ENCODE data around the gene SCYL1. TPM values are rescaled to one million over a fixed set of nuclear protein-coding genes. Genes with fewer than 3 reads are reported as not detected.

Gene SCYL1
- total RNA-seq, 1 experiment from 2014 or later, result 70.9 TPM

DNA sequence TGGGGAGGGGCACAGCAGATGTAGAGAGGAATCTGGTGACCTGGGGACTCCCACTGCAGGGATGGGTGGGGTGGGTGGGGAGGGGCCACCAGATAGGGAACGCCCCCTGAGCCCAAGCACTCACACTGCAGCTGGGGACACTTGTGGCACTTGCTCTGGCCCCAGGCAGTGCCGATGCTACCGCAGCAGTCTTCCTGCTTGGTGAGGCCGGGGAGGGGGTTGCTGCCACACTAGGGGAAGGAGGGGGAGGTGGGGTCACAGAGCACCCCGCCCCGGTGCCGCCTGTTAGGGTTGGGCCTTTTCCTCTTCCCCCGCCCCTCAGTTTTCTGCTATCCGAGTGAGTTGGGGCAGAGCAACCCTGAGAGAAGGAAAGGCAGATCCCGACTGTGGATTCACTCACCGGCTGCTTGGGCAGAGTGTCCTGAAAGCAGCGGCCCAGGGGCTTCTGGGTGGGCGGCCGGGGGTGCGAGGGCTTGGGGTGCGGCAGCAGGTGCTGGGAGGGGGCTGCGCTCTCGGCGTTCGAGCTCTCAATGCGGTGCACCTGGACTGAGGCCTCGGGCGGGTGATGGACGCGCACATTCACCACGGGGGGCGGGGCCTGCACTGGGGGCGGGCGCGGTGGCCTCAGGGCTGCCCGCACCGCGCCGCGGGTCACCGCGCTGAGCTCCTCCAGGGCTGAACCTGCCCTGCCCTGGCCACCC is 28.6 kb downstream of the SCYL1 start:
- Mint-ChIP-seq H3K4me3 (ENCODE audit: unreplicated experiment) (no peak overlapping the region), H3K27me3 (ENCODE audit: insufficient read depth, unreplicated experiment) (no peaks in the 10 kb centered on the region), H3K9me3 (ENCODE audit: unreplicated experiment) (no peaks in the 10 kb centered on the region), H3K4me1 (ENCODE audit: insufficient read depth, unreplicated experiment) (peaks cover 28% of the 10 kb centered on the region), H3K36me3 (ENCODE audit: insufficient read depth, unreplicated experiment) (no peaks in the 10 kb centered on the region), H3K27ac (ENCODE audit: low read depth, unreplicated experiment) (no peak overlapping the region)
- TF ChIP-seq, protein P1, sequence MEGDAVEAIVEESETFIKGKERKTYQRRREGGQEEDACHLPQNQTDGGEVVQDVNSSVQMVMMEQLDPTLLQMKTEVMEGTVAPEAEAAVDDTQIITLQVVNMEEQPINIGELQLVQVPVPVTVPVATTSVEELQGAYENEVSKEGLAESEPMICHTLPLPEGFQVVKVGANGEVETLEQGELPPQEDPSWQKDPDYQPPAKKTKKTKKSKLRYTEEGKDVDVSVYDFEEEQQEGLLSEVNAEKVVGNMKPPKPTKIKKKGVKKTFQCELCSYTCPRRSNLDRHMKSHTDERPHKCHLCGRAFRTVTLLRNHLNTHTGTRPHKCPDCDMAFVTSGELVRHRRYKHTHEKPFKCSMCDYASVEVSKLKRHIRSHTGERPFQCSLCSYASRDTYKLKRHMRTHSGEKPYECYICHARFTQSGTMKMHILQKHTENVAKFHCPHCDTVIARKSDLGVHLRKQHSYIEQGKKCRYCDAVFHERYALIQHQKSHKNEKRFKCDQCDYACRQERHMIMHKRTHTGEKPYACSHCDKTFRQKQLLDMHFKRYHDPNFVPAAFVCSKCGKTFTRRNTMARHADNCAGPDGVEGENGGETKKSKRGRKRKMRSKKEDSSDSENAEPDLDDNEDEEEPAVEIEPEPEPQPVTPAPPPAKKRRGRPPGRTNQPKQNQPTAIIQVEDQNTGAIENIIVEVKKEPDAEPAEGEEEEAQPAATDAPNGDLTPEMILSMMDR (IDR thresholded peaks at IDR 0.05; ENCODE audit: unreplicated experiment), result no peak
- intact Hi-C loops (cut with micrococcal nuclease), result no loop called here
- ChIA-PET CTCF (interaction anchor here (0.6 to 3.4 kb wide), 2 partner anchors 12 to 110 kb away, joined by 3 to 18 read pairs; no protein-coding TSS in a partner anchor), POLR2A (no interaction called here)
- BruUV-seq (replicated peaks), result no TSS peak
- no peak for DNase-seq (ENCODE audit: unreplicated experiment)

- ChIA-PET POLR2A (interaction anchor here (1.2 kb wide), 1 partner anchor 9 kb away, joined by 4 read pairs; no protein-coding TSS in a partner anchor), CTCF (interaction anchor here (1.5 kb wide), 1 partner anchor 13 kb away, joined by 7 read pairs; no protein-coding TSS in a partner anchor)
- Mint-ChIP-seq H3K27ac (ENCODE audit: low read depth, unreplicated experiment) (no peak overlapping the region), H3K27me3 (ENCODE audit: insufficient read depth, unreplicated experiment) (no peaks in the 10 kb centered on the region), H3K4me3 (ENCODE audit: unreplicated experiment) (no peak overlapping the region), H3K4me1 (ENCODE audit: insufficient read depth, unreplicated experiment) (peaks cover 27% of the 10 kb centered on the region), H3K36me3 (ENCODE audit: insufficient read depth, unreplicated experiment) (no peaks in the 10 kb centered on the region), H3K9me3 (ENCODE audit: unreplicated experiment) (no peaks in the 10 kb centered on the region)
- no TSS peak for BruUV-seq (replicated peaks)
- TF ChIP-seq, protein P1 (IDR thresholded peaks at IDR 0.05; ENCODE audit: unreplicated experiment), result no peak
- intact Hi-C loops (cut with micrococcal nuclease), result no loop called here
- no peak for DNase-seq (ENCODE audit: unreplicated experiment)
Observed at GRCh38 chr11:65554057-65554818, 29.4 kb downstream of the SCYL1 start.

GRCh38 chr11:65554842-65555430 is 30.1 kb downstream of the SCYL1 start:
- Mint-ChIP-seq H3K27me3 (ENCODE audit: insufficient read depth, unreplicated experiment) (no peaks in the 10 kb centered on the region), H3K27ac (ENCODE audit: low read depth, unreplicated experiment) (peak overlapping the region; percentile 46), H3K9me3 (ENCODE audit: unreplicated experiment) (no peaks in the 10 kb centered on the region), H3K36me3 (ENCODE audit: insufficient read depth, unreplicated experiment) (no peaks in the 10 kb centered on the region), H3K4me1 (ENCODE audit: insufficient read depth, unreplicated experiment) (peaks cover 32% of the 10 kb centered on the region), H3K4me3 (ENCODE audit: unreplicated experiment) (peak overlapping the region; percentile 10)
- CTCF ChIA-PET, result interaction anchor here (0.6 to 1.5 kb wide), 8 partner anchors 10 to 173 kb away, joined by 3 to 7 read pairs (median 3); no protein-coding TSS in a partner anchor
- TF ChIP-seq, protein P1 (IDR thresholded peaks at IDR 0.05; ENCODE audit: unreplicated experiment), result no peak
- no peak for DNase-seq (ENCODE audit: unreplicated experiment)
- BruUV-seq (replicated peaks), result no TSS peak
- POLR2A ChIA-PET, result interaction anchor here (0.6 to 1.2 kb wide), 4 partner anchors 10 to 21 kb away, joined by 3 to 4 read pairs (median 3); partner anchors contain the start of genes EHBP1L1 and FAM89B
- intact Hi-C loops (cut with micrococcal nuclease), result no loop called here

All from MCF 10A (cell line).